Vagina (tissue), 2 donors: ENCODE data around the gene PARD3. TPM values are rescaled to one million over a fixed set of nuclear protein-coding genes. Genes with fewer than 3 reads are reported as not detected.

Experiments
- DNase-seq, 2 donors: peaks; one replicate each; pipeline ENCODE4 v3.0.0-alpha.2; 2017; ENCODE audit errors: extremely low spot score in 2 of 2
- H3K27ac ChIP-seq: fragments of 200-600 bp; sonication (generic); one replicate; pipeline ENCODE4 v1.5.1; 2019
- H3K27me3 ChIP-seq: fragments of 200-600 bp; sonication (generic); one replicate; pipeline ENCODE4 v1.5.1; 2019
- H3K36me3 ChIP-seq, 2 donors: fragments of 200-600 bp; sonication (generic); one replicate each; pipeline ENCODE4 v1.5.1; 2017 to 2019
- H3K4me1 ChIP-seq: fragments of 200-600 bp; sonication (generic); one replicate; pipeline ENCODE4 v1.5.1; 2019
- H3K4me3 ChIP-seq, 2 donors: fragments of 200-600 bp; sonication (generic); 1 replicate in 1 of 2; 2 replicates in 1 of 2; pipeline ENCODE4 v1.5.1; 2016 to 2019
- H3K9me3 ChIP-seq: fragments of 200-600 bp; sonication (generic); one replicate; pipeline ENCODE4 v1.5.1; 2019
- CTCF ChIP-seq, 3 experiments: fragments of 450-650 bp in 2 of 3; fragments of 200-600 bp in 1 of 3; sonication (generic) in 1 of 3; IDR thresholded peaks; one replicate each; pipeline ENCODE4 v1.5.1; 2017 to 2019; ENCODE audit warnings: antibody characterized with exemption in 3 of 3, mild to moderate bottlenecking in 2 of 3, moderate library complexity in 2 of 3
- POLR2A ChIP-seq, 2 donors: fragments of 450-650 bp; IDR thresholded peaks; one replicate each; pipeline ENCODE4 v1.6.1; 2017; ENCODE audit warnings: antibody characterized with exemption in 2 of 2, mild to moderate bottlenecking in 2 of 2, moderate library complexity in 2 of 2
- POLR2AphosphoS5 ChIP-seq, 2 donors: sonication (generic); formaldehyde crosslinking; IDR thresholded peaks; one replicate each; pipeline ENCODE4 v1.9.0; 2017; ENCODE audit warnings: antibody characterized with exemption in 2 of 2, mild to moderate bottlenecking in 2 of 2, low read depth in 1 of 2; ENCODE audit not compliant: insufficient read depth in 1 of 2
- intact Hi-C: fragments of 100-400 bp; cut with DNase I; formaldehyde crosslinking; loops from one replicate; pipeline ENCODE4 v1.15.1; 2023
- total RNA-seq: library from RNA; depleted of rRNA; stranded (reverse); fragments of >200 nt; gene quantifications from one replicate; pipeline ENCODE4 v1.2.3, GENCODE V29; 2016

Gene PARD3
- total RNA-seq, 1 donor from 2014 or later: 95.5 TPM

- H3K4me1 ChIP-seq: peaks cover under 1% of the 10 kb centered on the region
- DNase-seq: no peak
Observed at GRCh38 chr10:34821587-34822585, 6.8 kb upstream of the PARD3 start.

GRCh38 chr10:34817586-34817985, 2.5 kb upstream of the PARD3 start:
- no peak for DNase-seq
- Histone ChIP-seq H3K4me1 (peaks cover 24% of the 10 kb centered on the region), H3K36me3 (no peaks in the 10 kb centered on the region), H3K27me3 (no peaks in the 10 kb centered on the region), H3K9me3 (no peaks in the 10 kb centered on the region), H3K4me3 (no peak overlapping the region), H3K27ac (no peak overlapping the region)
- no peak for TF ChIP-seq CTCF (IDR thresholded peaks at IDR 0.05)
- no peak for TF ChIP-seq POLR2AphosphoS5 (IDR thresholded peaks at IDR 0.05; ENCODE audit: insufficient read depth in 1 of 2, low read depth in 1 of 2)
- no peak for TF ChIP-seq POLR2A (IDR thresholded peaks at IDR 0.05)
- intact Hi-C loops: loop anchor here (10.0 kb wide), 1 partner anchor 153 kb away; no protein-coding TSS in a partner anchor

More at GRCh38 chr10:34821587-34822585, 6.8 kb upstream of the PARD3 start:
- no peaks in the 10 kb centered on the region for H3K36me3 ChIP-seq
- no peak overlapping the region for H3K27ac ChIP-seq
- TF ChIP-seq POLR2AphosphoS5 (IDR thresholded peaks at IDR 0.05; ENCODE audit: insufficient read depth in 1 of 2, low read depth in 1 of 2) (no peak), POLR2A (IDR thresholded peaks at IDR 0.05) (no peak), CTCF (IDR thresholded peaks at IDR 0.05) (no peak)
- no peaks in the 10 kb centered on the region for H3K27me3 ChIP-seq
- no peak overlapping the region for H3K4me3 ChIP-seq
- intact Hi-C loops: no loop called here
- H3K9me3 ChIP-seq: no peaks in the 10 kb centered on the region

GRCh38 chr10:34817054-34817453, 2.0 kb upstream of the PARD3 start:
- Histone ChIP-seq H3K27me3 (no peaks in the 10 kb centered on the region), H3K9me3 (no peaks in the 10 kb centered on the region), H3K27ac (no peak overlapping the region), H3K36me3 (no peaks in the 10 kb centered on the region), H3K4me3 (no peak overlapping the region), H3K4me1 (peaks cover 29% of the 10 kb centered on the region)
- TF ChIP-seq POLR2AphosphoS5 (IDR thresholded peaks at IDR 0.05; ENCODE audit: insufficient read depth in 1 of 2, low read depth in 1 of 2): no peak
- no peak for TF ChIP-seq POLR2A (IDR thresholded peaks at IDR 0.05)
- no peak for TF ChIP-seq CTCF (IDR thresholded peaks at IDR 0.05)
- intact Hi-C loops: loop anchor here (10.0 kb wide), 1 partner anchor 152 kb away; no protein-coding TSS in a partner anchor
- DNase-seq: no peak

GRCh38 chr10:34816501-34817002, 1.5 kb upstream of the PARD3 start:
- TF ChIP-seq POLR2A (IDR thresholded peaks at IDR 0.05) (no peak), POLR2AphosphoS5 (IDR thresholded peaks at IDR 0.05; ENCODE audit: insufficient read depth in 1 of 2, low read depth in 1 of 2) (no peak), CTCF (IDR thresholded peaks at IDR 0.05) (no peak)
- peaks cover 34% of the 10 kb centered on the region for H3K4me1 ChIP-seq
- H3K36me3 ChIP-seq: no peaks in the 10 kb centered on the region
- H3K4me3 ChIP-seq: peak overlapping the region; percentile 72 to 87
- peak overlapping the region; percentile 92 for H3K27ac ChIP-seq
- intact Hi-C loops: loop anchor here (10.0 kb wide), 1 partner anchor 152 kb away; no protein-coding TSS in a partner anchor
- no peak for DNase-seq
- no peaks in the 10 kb centered on the region for H3K27me3 ChIP-seq
- no peaks in the 10 kb centered on the region for H3K9me3 ChIP-seq
